HG02759 (cell line): ENCODE results near the gene DDX19B.
"Not testable (repeated sequence)": the region's sequence is repeated elsewhere in the genome, so short reads cannot be mapped to it uniquely, and the experiment has no call there.

ENCODE experiments used
- ATAC-seq: cut with Tn5 transposase; IDR thresholded peaks from one replicate; pipeline ENCODE4 v1.9.1; 2021; ENCODE audit warnings: mild to moderate bottlenecking, moderate library complexity; ENCODE audit not compliant: unreplicated experiment

DDX19B gene

GRCh38 chr16:70348991-70349390 is 50.0 kb downstream of the DDX19B start:
- no peak for ATAC-seq

- no peak for ATAC-seq
Measured at GRCh38 chr16:70349783-70350182, 50.8 kb downstream of the DDX19B start.

GRCh38 chr16:70359552-70359951 is 60.6 kb downstream of the DDX19B start:
- no peak for ATAC-seq

- no peak for ATAC-seq
Measured at GRCh38 chr16:70364399-70364798, 65.4 kb downstream of the DDX19B start.

- not testable (repeated sequence) for ATAC-seq
Measured at GRCh38 chr16:70370145-70370544, 71.2 kb downstream of the DDX19B start.

GRCh38 chr16:70370924-70371323 is 71.9 kb downstream of the DDX19B start:
- no peak for ATAC-seq

- ATAC-seq = no peak
Measured at GRCh38 chr16:70372921-70373728, 74.1 kb downstream of the DDX19B start.

GRCh38 chr16:70374213-70374612 is 75.2 kb downstream of the DDX19B start:
- no peak for ATAC-seq

GRCh38 chr16:70375636-70376611 is 76.9 kb downstream of the DDX19B start:
- ATAC-seq = no peak

GRCh38 chr16:70377782-70378181 is 78.8 kb downstream of the DDX19B start:
- no peak for ATAC-seq

- ATAC-seq = no peak
Measured at GRCh38 chr16:70378869-70379493, 80.0 kb downstream of the DDX19B start.

GRCh38 chr16:70380248-70380918 is 81.4 kb downstream of the DDX19B start:
- ATAC-seq = peak; percentile 21

GRCh38 chr16:70380919-70381603 is 82.1 kb downstream of the DDX19B start:
- ATAC-seq = peak; percentile 87

GRCh38 chr16:70381604-70382342 is 82.8 kb downstream of the DDX19B start:
- ATAC-seq = no peak

- no peak for ATAC-seq
Measured at GRCh38 chr16:70383421-70383960, 84.5 kb downstream of the DDX19B start.
